ENCODE measurements around the gene MAPK6.

MAPK6 gene

DNA sequence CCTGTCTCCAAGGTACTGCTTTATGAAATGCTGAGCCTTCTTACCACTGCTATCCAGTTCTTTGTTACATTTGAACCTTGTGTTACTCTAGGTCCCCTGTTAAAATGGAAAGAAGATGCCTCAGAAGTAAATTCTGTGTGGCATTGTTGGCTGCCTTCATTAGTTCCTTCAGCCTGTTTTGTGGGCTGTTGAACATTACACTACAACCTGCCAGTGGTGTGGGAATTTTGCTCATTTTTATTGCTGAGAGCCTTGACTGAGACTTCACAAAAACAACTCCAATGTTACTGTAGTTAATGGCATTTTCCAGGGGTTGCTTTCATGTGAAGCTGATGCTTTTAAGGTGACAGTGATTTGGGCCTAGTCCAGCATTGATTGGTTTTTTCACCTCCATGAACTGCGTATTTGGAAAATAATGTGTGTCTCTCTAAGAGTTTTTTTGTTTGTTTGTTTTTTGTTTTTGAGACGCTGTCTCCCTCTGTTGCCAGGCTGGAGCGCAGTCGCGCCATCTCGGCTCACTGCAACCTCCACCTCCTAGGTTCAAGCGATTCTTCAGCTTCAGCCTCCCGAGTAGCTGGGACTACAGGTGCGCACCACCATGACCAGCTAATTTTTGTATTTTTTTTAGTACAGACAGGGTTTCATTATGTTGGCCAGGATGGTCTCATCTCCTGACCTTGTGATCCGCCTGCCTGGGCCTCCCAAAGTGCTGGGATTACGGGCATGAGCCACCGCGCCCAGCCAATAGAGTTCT lies 4.3 kb downstream of the MAPK6 start:
- in situ Hi-C loops (cut with HindIII; ENCODE audit: low sequenced_read_pairs): no loop called here
- no peak for DNase-seq (ENCODE audit: low read depth)
- no peak overlapping the region for H3K4me3 ChIP-seq (ENCODE audit: low read depth, low read length)
- TF ChIP-seq, protein P1, sequence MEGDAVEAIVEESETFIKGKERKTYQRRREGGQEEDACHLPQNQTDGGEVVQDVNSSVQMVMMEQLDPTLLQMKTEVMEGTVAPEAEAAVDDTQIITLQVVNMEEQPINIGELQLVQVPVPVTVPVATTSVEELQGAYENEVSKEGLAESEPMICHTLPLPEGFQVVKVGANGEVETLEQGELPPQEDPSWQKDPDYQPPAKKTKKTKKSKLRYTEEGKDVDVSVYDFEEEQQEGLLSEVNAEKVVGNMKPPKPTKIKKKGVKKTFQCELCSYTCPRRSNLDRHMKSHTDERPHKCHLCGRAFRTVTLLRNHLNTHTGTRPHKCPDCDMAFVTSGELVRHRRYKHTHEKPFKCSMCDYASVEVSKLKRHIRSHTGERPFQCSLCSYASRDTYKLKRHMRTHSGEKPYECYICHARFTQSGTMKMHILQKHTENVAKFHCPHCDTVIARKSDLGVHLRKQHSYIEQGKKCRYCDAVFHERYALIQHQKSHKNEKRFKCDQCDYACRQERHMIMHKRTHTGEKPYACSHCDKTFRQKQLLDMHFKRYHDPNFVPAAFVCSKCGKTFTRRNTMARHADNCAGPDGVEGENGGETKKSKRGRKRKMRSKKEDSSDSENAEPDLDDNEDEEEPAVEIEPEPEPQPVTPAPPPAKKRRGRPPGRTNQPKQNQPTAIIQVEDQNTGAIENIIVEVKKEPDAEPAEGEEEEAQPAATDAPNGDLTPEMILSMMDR (IDR thresholded peaks at IDR 0.05; ENCODE audit: low read depth, low read length, missing control alignments): no peak

DNA sequence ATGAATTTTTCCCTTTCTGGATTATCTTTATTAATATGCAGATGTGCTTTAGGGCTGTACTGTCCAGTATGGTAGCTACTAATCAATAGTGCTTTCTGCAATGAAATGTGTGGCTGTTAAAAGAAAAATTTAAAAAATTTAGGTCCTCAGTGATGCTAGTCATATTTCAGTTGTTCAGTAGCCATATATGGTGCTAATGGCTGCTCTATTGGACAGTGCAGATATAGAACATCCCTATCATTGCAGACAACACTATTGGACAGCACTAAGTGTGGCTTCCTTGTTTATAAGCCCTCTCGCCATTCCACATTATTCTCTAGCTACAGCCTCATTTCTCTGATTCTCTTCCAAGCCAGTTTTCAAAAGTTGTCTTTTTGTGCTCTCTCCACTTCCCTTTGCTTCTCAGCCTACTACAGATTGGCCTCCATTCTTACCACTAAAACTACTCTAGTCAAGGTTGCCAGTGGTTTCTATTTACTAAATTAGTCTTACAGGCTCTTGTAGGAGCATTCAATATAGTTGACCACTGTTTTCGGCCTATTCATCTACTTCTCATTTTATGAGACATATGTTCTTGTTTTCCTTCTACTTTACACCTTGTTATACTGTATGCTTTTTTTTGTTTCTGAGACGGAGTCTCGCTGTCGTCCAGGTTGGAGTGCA lies 9.5 kb downstream of the MAPK6 start:
- TF ChIP-seq, protein P1 (IDR thresholded peaks at IDR 0.05; ENCODE audit: low read depth, low read length, missing control alignments): no peak
- H3K4me3 ChIP-seq (ENCODE audit: low read depth, low read length): no peak overlapping the region
- DNase-seq (ENCODE audit: low read depth): no peak
- in situ Hi-C loops (cut with HindIII; ENCODE audit: low sequenced_read_pairs): no loop called here

DNA sequence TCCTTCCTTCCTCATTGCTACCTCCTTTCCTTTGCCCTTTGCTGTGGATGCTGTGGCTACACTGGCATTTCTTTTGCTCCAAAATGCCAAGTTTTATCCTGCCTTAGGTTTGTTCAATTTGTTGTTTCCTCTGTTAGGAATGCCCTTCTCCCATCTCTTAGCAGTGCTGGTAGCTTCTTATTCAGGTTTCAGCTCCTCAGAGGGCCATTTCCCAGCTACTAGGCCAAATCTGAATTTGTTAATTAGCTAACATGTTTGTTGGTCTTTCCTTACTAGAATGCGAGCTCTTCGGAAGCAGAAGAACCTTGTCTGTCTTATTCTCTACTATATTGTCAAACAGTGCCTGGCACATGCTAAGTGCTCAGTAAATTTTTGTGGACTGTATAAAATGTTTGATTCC lies 11.0 kb downstream of the MAPK6 start:
- DNase-seq (ENCODE audit: low read depth): no peak
- TF ChIP-seq, protein P1 (IDR thresholded peaks at IDR 0.05; ENCODE audit: low read depth, low read length, missing control alignments): no peak
- no peak overlapping the region for H3K4me3 ChIP-seq (ENCODE audit: low read depth, low read length)
- in situ Hi-C loops (cut with HindIII; ENCODE audit: low sequenced_read_pairs): no loop called here

DNA sequence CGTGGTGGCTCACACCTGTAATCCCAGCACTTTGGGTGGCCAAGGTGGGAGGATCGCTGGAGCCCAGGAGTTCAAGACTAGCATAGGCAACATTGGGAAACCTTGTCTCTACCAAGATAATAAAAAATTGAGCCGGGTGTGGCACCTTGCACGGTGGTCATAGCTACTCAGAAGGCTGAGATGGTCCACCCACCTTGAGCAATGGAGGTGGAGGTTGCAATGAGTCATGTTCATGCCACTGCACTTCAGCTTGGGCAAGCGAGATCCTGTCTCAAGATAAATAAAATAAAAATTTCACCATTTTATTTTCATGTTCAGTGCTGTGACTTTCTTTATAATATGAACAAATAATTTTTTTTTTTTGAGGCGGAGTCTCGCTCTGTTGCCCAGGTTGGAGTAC lies 12.5 kb downstream of the MAPK6 start:
- H3K4me3 ChIP-seq (ENCODE audit: low read depth, low read length): no peak overlapping the region
- TF ChIP-seq, protein P1 (IDR thresholded peaks at IDR 0.05; ENCODE audit: low read depth, low read length, missing control alignments): no peak
- no peak for DNase-seq (ENCODE audit: low read depth)
- in situ Hi-C loops (cut with HindIII; ENCODE audit: low sequenced_read_pairs): no loop called here

DNA sequence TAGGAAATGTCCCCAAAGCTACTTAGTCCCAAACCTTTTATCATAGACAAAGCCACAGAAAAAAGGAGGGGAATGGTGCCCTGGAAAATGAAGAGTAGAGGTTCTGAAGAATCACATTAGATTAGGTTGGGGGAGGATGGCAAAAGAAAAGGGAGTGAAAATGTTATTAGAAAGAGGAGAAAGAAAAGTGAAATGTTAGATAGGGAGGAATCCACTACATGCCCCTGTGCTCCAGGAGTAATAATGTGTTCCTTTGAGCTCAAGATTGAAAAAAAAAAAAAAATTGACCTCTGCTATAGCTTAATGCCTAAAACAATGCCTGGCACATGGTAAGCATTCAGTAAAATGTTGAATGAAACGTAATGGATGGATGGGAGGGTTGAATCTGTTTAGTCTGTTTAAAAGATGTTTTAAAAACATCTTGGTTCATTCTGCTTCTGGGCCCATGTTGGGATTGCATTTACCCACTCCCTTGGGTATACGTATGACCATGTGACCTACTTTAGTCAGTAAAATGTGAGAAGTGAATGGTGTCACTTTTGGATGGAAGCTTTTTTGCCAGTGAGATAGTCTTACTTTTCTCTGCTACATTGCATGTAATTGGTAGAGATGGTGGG lies 19.0 kb downstream of the MAPK6 start:
- TF ChIP-seq, protein P1 (IDR thresholded peaks at IDR 0.05; ENCODE audit: low read depth, low read length, missing control alignments): no peak
- in situ Hi-C loops (cut with HindIII; ENCODE audit: low sequenced_read_pairs): no loop called here
- DNase-seq (ENCODE audit: low read depth): no peak

DNA sequence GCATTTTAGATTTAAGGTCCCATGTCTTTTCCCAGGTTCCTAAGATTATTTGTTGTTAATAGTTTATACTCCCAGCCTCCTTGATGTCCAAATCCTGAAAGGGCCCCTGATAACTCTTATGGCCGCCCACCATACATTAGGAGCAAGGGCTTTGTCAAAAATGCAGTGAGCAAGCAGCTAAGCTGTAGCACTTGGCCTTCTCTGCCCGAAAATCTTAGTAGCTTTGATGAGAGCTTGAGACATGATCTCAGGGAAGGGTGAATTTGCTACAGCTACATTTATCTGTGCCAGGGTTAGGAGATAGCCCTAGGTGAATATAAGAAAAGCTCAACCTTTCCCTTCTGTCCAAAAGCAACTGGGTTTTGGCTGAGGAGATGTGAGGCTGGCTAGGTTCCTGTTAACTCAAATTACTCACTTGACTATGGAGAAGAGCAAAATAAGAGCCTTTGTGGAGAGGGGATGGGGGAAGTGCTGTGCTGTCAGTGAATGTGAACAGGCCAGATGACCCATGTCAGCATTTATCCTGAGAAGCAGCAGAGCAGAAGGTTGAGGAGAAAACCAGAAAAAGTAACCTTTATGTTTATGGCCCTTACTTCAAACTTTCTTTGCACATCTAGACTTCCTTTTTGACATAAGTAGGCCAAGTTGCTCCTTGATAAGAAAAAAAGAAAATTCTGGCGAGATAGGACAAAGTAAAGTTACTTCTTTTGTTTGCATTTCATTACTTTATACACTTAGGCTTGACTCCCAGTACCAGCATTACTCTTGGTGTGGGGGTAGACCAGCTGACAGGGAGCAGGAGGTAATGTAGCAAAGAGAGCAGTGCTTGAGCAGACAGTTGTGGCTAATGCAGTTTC lies 21.1 kb downstream of the MAPK6 start:
- no peak overlapping the region for H3K4me3 ChIP-seq (ENCODE audit: low read depth, low read length)
- no peak for DNase-seq (ENCODE audit: low read depth)
- TF ChIP-seq, protein P1 (IDR thresholded peaks at IDR 0.05; ENCODE audit: low read depth, low read length, missing control alignments): no peak
- in situ Hi-C loops (cut with HindIII; ENCODE audit: low sequenced_read_pairs): no loop called here

More for the DNA sequence above, 19.0 kb downstream of the MAPK6 start:
- H3K4me3 ChIP-seq (ENCODE audit: low read depth, low read length): no peak overlapping the region

Measured in astrocyte of the cerebellum (primary cell).